ENCODE results near the gene SCYGR8.

Gene SCYGR8

DNA sequence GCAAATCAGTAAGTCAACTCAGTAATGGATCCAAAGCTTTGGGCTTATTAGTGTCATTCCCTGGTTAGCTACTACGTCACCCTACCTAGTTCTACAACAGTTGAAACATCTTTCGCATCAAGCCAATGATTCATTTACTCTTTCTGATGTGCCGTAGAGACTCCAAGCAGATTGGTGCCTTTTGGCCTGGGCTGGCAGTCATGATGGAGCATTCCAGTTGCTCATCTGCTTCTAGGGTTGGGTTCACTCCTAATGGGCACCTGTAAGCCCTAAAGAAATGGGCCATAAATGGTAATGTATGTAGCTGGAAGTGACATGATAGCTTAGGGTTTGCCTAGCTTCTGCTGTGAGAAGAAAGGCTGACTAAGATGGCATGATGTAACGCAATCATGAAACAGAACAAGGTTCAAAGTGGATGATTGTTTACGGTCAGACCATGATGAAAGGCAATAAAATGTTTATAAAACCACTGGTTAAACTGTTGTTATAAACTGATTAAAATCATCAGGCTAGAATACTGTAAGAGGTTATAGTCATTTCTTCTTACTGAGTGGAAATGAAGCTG is 47.5 kb downstream of the SCYGR8 start:
- Histone ChIP-seq H3K27me3 (ENCODE audit: control insufficient read depth, insufficient read depth, low read length) (no peaks in the 10 kb centered on the region), H3K27ac (no peak overlapping the region), H3K4me2 (ENCODE audit: low read length) (no peak overlapping the region), H3K4me1 (no peaks in the 10 kb centered on the region), H3K79me2 (no peaks in the 10 kb centered on the region), H2AFZ (no peak overlapping the region), H3K9me3 (ENCODE audit: control insufficient read depth, low read length) (no peaks in the 10 kb centered on the region), H3K9ac (no peak overlapping the region), H3K36me3 (ENCODE audit: control insufficient read depth, insufficient read depth, low read length) (no peaks in the 10 kb centered on the region), H3K4me3 (ENCODE audit: low read depth, low read length) (no peak overlapping the region)
- TF ChIP-seq, protein P1, sequence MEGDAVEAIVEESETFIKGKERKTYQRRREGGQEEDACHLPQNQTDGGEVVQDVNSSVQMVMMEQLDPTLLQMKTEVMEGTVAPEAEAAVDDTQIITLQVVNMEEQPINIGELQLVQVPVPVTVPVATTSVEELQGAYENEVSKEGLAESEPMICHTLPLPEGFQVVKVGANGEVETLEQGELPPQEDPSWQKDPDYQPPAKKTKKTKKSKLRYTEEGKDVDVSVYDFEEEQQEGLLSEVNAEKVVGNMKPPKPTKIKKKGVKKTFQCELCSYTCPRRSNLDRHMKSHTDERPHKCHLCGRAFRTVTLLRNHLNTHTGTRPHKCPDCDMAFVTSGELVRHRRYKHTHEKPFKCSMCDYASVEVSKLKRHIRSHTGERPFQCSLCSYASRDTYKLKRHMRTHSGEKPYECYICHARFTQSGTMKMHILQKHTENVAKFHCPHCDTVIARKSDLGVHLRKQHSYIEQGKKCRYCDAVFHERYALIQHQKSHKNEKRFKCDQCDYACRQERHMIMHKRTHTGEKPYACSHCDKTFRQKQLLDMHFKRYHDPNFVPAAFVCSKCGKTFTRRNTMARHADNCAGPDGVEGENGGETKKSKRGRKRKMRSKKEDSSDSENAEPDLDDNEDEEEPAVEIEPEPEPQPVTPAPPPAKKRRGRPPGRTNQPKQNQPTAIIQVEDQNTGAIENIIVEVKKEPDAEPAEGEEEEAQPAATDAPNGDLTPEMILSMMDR (IDR thresholded peaks at IDR 0.05) = no peak

Measured in parathyroid adenoma (tissue), 2 donors.